Smooth muscle cell (in vitro differentiated cells): ENCODE results near the gene GULP1. TPM values are rescaled to one million over a fixed set of nuclear protein-coding genes. Genes with fewer than 3 reads are reported as not detected.

Experiments
- DNase-seq: peaks from one replicate; lab custom pipeline; 2025; ENCODE audit not compliant: unreplicated experiment; lab: John Stamatoyannopoulos, UW
- H2AFZ ChIP-seq: fragments of 200-600 bp; sonication (generic); 2 replicates; pipeline ENCODE4 v1.6.0; 2016; ENCODE audit warnings: antibody characterized with exemption, low read depth, mild to moderate bottlenecking
- H3F3A ChIP-seq: fragments of 200-600 bp; sonication (generic); 2 replicates; pipeline ENCODE4 v1.6.0; 2017; ENCODE audit warnings: antibody characterized with exemption, low read depth
- H3K27ac ChIP-seq: fragments of 200-600 bp; sonication (generic); 2 replicates; pipeline ENCODE4 v1.5.1; 2016; ENCODE audit warnings: low read depth, mild to moderate bottlenecking
- H3K27me3 ChIP-seq: fragments of 200-600 bp; sonication (generic); 2 replicates; pipeline ENCODE4 v1.6.1; 2016; ENCODE audit warnings: low read depth, mild to moderate bottlenecking
- H3K36me3 ChIP-seq: fragments of 200-600 bp; sonication (generic); 2 replicates; pipeline ENCODE4 v1.5.1; 2016; ENCODE audit warnings: low read depth
- H3K4me1 ChIP-seq: fragments of 200-600 bp; sonication (generic); 2 replicates; pipeline ENCODE4 v1.5.1; 2016; ENCODE audit warnings: low read depth
- H3K4me2 ChIP-seq: fragments of 200-600 bp; sonication (generic); 2 replicates; pipeline ENCODE4 v1.6.0; 2016; ENCODE audit warnings: mild to moderate bottlenecking
- H3K4me3 ChIP-seq: fragments of 200-600 bp; sonication (generic); 2 replicates; pipeline ENCODE4 v1.5.1; 2016; ENCODE audit warnings: mild to moderate bottlenecking
- H3K79me2 ChIP-seq: fragments of 200-600 bp; sonication (generic); 2 replicates; pipeline ENCODE4 v1.6.0; 2016; ENCODE audit warnings: low read depth, mild to moderate bottlenecking
- H3K9ac ChIP-seq: fragments of 200-600 bp; sonication (generic); 2 replicates; pipeline ENCODE4 v1.6.0; 2016; ENCODE audit warnings: low read depth
- H3K9me3 ChIP-seq: fragments of 200-600 bp; sonication (generic); replicated peaks from 2 replicates; pipeline ENCODE4 v1.5.1; 2016; ENCODE audit warnings: low read depth
- H4K20me1 ChIP-seq: fragments of 200-600 bp; sonication (generic); 2 replicates; pipeline ENCODE4 v1.6.0; 2016; ENCODE audit warnings: low read depth
- CTCF ChIP-seq: fragments of 200-600 bp; sonication (generic); IDR thresholded peaks from 2 replicates; pipeline ENCODE4 v1.5.1; 2017; ENCODE audit warnings: borderline replicate concordance, mild to moderate bottlenecking, antibody characterized with exemption; ENCODE audit not compliant: insufficient read depth, poor library complexity, severe bottlenecking
- WGBS: methylation state at CpG from one replicate; pipeline ENCODE4 v1.1.7; 2016; ENCODE audit warnings: low lambda C conversion rate; 5-methylcytosine and 5-hydroxymethylcytosine counted together
- polyA plus RNA-seq: library from polyadenylated mRNA; unstranded; fragments of >200 nt; fragmentation: Nextera tagmentation; extraction: Ambion mirVana; gene quantifications from 2 replicates; pipeline ENCODE4 v1.2.1, GENCODE V29; 2016
- total RNA-seq: library from RNA; depleted of rRNA; stranded (reverse); fragments of >200 nt; gene quantifications from 2 replicates; pipeline ENCODE4 v1.2.3, GENCODE V29; 2014

The GULP1 gene
- total and polyA plus RNA-seq, 2 experiments from 2014 or later: 40.2 to 115 TPM

- H3K9ac ChIP-seq: no peak overlapping the region
- 77% methylated on average over 1 of the region's 1 CpG for WGBS
- H4K20me1 ChIP-seq: no peaks in the 10 kb centered on the region
- H3K27ac ChIP-seq: peak overlapping the region; percentile 6
- H3K27me3 ChIP-seq: no peaks in the 10 kb centered on the region
- no peak overlapping the region for H3K4me2 ChIP-seq
- peaks cover 21% of the 10 kb centered on the region for H3F3A ChIP-seq
- no peaks in the 10 kb centered on the region for H3K36me3 ChIP-seq
- H3K9me3 ChIP-seq: no peaks in the 10 kb centered on the region
- no peak for DNase-seq
- TF ChIP-seq CTCF: no peak
- peaks cover 41% of the 10 kb centered on the region for H3K79me2 ChIP-seq
- H3K4me1 ChIP-seq: peaks cover 26% of the 10 kb centered on the region
- H3K4me3 ChIP-seq: no peak overlapping the region
- H2AFZ ChIP-seq: no peak overlapping the region
Measured at GRCh38 chr2:188515918-188516317, 224.2 kb downstream of the GULP1 start.

DNA sequence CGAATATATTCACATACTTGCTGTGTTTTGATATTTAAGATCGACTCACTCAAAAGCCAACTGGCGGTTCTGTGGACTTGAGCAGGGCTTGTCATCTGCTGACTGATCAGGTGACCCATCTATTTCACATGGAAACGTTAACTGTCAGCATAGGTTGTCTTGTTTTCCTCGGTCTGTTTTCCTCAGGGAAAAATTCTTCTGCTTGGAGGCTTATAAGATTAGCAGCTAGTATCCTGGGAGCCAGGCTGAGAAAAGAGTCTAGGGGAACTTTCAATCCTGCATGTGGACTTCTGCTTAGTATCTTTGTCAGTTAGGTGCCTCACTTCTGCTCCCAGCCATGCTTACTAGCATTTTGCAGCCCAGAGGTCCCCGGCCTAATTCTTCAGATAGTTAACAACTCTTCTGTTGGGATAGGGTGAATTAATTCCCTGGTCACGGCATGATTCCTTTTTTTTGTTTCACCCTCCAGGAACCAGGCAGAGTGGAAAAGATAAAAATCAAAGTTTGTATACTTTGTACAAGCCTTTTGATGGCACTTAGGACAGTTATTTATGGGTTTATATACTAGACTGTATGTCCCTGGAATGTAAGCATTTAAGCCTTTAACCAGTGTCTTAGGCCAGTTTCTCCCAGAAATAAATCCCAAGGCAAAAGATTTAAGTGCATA lies 226.0 kb downstream of the GULP1 start:
- Histone ChIP-seq H2AFZ (no peak overlapping the region), H3K36me3 (no peaks in the 10 kb centered on the region), H4K20me1 (no peaks in the 10 kb centered on the region), H3K4me2 (peak overlapping the region; percentile 83), H3K4me1 (peaks cover 21% of the 10 kb centered on the region), H3K9ac (no peak overlapping the region), H3K27me3 (no peaks in the 10 kb centered on the region), H3K4me3 (peak overlapping the region; percentile 18), H3F3A (peaks cover 21% of the 10 kb centered on the region), H3K79me2 (peaks cover 48% of the 10 kb centered on the region), H3K9me3 (no peaks in the 10 kb centered on the region), H3K27ac (peak overlapping the region; percentile 83)
- DNase-seq: no peak
- WGBS: 2% methylated on average over 7 of the region's 7 CpGs
- no peak for TF ChIP-seq CTCF

- Histone ChIP-seq H3K27ac (peak overlapping the region; percentile 83), H3F3A (peaks cover 21% of the 10 kb centered on the region), H3K79me2 (peaks cover 46% of the 10 kb centered on the region), H3K4me2 (peak overlapping the region; percentile 83), H3K9ac (no peak overlapping the region), H3K27me3 (no peaks in the 10 kb centered on the region), H3K36me3 (no peaks in the 10 kb centered on the region), H3K4me1 (peaks cover 21% of the 10 kb centered on the region), H2AFZ (no peak overlapping the region), H3K4me3 (peak overlapping the region; percentile 18), H3K9me3 (no peaks in the 10 kb centered on the region), H4K20me1 (no peaks in the 10 kb centered on the region)
- no peak for TF ChIP-seq CTCF
- no peak for DNase-seq
- 0% methylated on average over 1 of the region's 1 CpG for WGBS
Measured at GRCh38 chr2:188518381-188518780, 226.7 kb downstream of the GULP1 start.

GRCh38 chr2:188519136-188519535 lies 227.5 kb downstream of the GULP1 start:
- peaks cover 21% of the 10 kb centered on the region for H3K4me1 ChIP-seq
- H3F3A ChIP-seq: peaks cover 21% of the 10 kb centered on the region
- no peaks in the 10 kb centered on the region for H4K20me1 ChIP-seq
- no peak overlapping the region for H2AFZ ChIP-seq
- peak overlapping the region; percentile 83 for H3K4me2 ChIP-seq
- no peak for DNase-seq
- no peaks in the 10 kb centered on the region for H3K9me3 ChIP-seq
- no peak for TF ChIP-seq CTCF
- H3K27ac ChIP-seq: peak overlapping the region; percentile 83
- no peak overlapping the region for H3K4me3 ChIP-seq
- H3K9ac ChIP-seq: no peak overlapping the region
- H3K36me3 ChIP-seq: no peaks in the 10 kb centered on the region
- H3K27me3 ChIP-seq: no peaks in the 10 kb centered on the region
- peaks cover 45% of the 10 kb centered on the region for H3K79me2 ChIP-seq
